Measurements from ENCODE around the gene APOD.

APOD gene

GRCh38 chr3:195550723-195551122 lies 33.0 kb downstream of the APOD start:
- peak in 1 of 2 donors; percentile 40 for DNase-seq

GRCh38 chr3:195549931-195550519 lies 33.7 kb downstream of the APOD start:
- DNase-seq: peak; percentile 77 to 86

- DNase-seq: peak in 1 of 2 donors; percentile 42
These were observed 34.8 kb downstream of the APOD start for GRCh38 chr3:195548987-195549386.

GRCh38 chr3:195548501-195548900 lies 35.2 kb downstream of the APOD start:
- no peak for DNase-seq

GRCh38 chr3:195548006-195548405 lies 35.7 kb downstream of the APOD start:
- no peak for DNase-seq

GRCh38 chr3:195546130-195546560 lies 37.6 kb downstream of the APOD start:
- DNase-seq: no peak

GRCh38 chr3:195544634-195545033 lies 39.1 kb downstream of the APOD start:
- no peak for DNase-seq

- no peak for DNase-seq
These were observed 39.6 kb downstream of the APOD start for GRCh38 chr3:195544230-195544536.

GRCh38 chr3:195543500-195544229 lies 40.1 kb downstream of the APOD start:
- DNase-seq: no peak

- DNase-seq: peak; percentile 88 to 92
These were observed 40.8 kb downstream of the APOD start, which contains the start of gene PPP1R2 for GRCh38 chr3:195542698-195543499. Gene PPP1R2 (minus strand): TSS chr3:195543325. CDS start chr3:195543025, 300 bp downstream.

GRCh38 chr3:195542316-195542697 lies 41.4 kb downstream of the APOD start:
- DNase-seq: no peak

GRCh38 chr3:195540511-195540910 lies 43.2 kb downstream of the APOD start:
- no peak for DNase-seq

GRCh38 chr3:195540027-195540426 lies 43.7 kb downstream of the APOD start:
- no peak for DNase-seq

GRCh38 chr3:195539479-195539878 lies 44.3 kb downstream of the APOD start:
- DNase-seq: no peak

GRCh38 chr3:195537995-195538394 lies 45.7 kb downstream of the APOD start:
- peak; percentile 49 to 66 for DNase-seq

- no peak for DNase-seq
These were observed 48.4 kb downstream of the APOD start for GRCh38 chr3:195535293-195535692.

- DNase-seq: no peak
These were observed 50.9 kb downstream of the APOD start for GRCh38 chr3:195532834-195533233.

- no peak for DNase-seq
These were observed 51.4 kb downstream of the APOD start for GRCh38 chr3:195532345-195532744.

GRCh38 chr3:195531683-195532082 lies 52.1 kb downstream of the APOD start:
- DNase-seq: no peak

- DNase-seq: no peak
These were observed 57.2 kb downstream of the APOD start for GRCh38 chr3:195526492-195526891.

- no peak for DNase-seq
These were observed 59.4 kb downstream of the APOD start for GRCh38 chr3:195524171-195524896.

GRCh38 chr3:195522254-195523023 lies 61.3 kb downstream of the APOD start:
- peak in 1 of 2 donors; percentile 69 for DNase-seq

Data from CD4-positive, alpha-beta T cell treated with Interferon alpha-2 for 1 hour (primary cell).